COLO829 (cell line): ENCODE data around the gene RAB4B.
A peak's percentile ranks its signal among the peaks of the same experiment; 100 is the strongest.
"Not testable (repeated sequence)": the region's sequence is repeated elsewhere in the genome, so short reads cannot be mapped to it uniquely, and the experiment has no call there.

Experiments used
- DNase-seq: peaks from one replicate; pipeline ENCODE4 v3.0.0; 2012; ENCODE audit warnings: low spot score

Gene RAB4B

GRCh38 chr19:40777937-40778705 lies at the start of gene RAB4B:
Gene RAB4B (plus strand): TSS chr19:40778247. CDS start chr19:40778376, 129 bp downstream.
- DNase-seq, result peak; percentile 92

GRCh38 chr19:40730065-40730464 lies 48.0 kb upstream of the RAB4B start:
- not testable (repeated sequence) for DNase-seq

- not testable (repeated sequence) for DNase-seq
Observed at GRCh38 chr19:40732304-40732703, 45.7 kb upstream of the RAB4B start.

GRCh38 chr19:40733149-40733548 lies 44.9 kb upstream of the RAB4B start:
- DNase-seq, result no peak

GRCh38 chr19:40735013-40735771 lies 42.9 kb upstream of the RAB4B start:
- no peak for DNase-seq

GRCh38 chr19:40736661-40737060 lies 41.4 kb upstream of the RAB4B start:
- DNase-seq, result no peak

- DNase-seq, result no peak
Observed at GRCh38 chr19:40737102-40737644, 40.9 kb upstream of the RAB4B start.

- DNase-seq, result no peak
Observed at GRCh38 chr19:40739030-40739839, 38.8 kb upstream of the RAB4B start.

GRCh38 chr19:40739871-40740703 lies 38.0 kb upstream of the RAB4B start:
- no peak for DNase-seq

GRCh38 chr19:40740747-40741146 lies 37.3 kb upstream of the RAB4B start:
- no peak for DNase-seq

- DNase-seq, result no peak
Observed at GRCh38 chr19:40741527-40742390, 36.3 kb upstream of the RAB4B start.

- no peak for DNase-seq
Observed at GRCh38 chr19:40742477-40742876, 35.6 kb upstream of the RAB4B start.

- no peak for DNase-seq
Observed at GRCh38 chr19:40742886-40743285, 35.2 kb upstream of the RAB4B start.

- no peak for DNase-seq
Observed at GRCh38 chr19:40743926-40744325, 34.1 kb upstream of the RAB4B start.

- DNase-seq, result no peak
Observed at GRCh38 chr19:40744554-40745401, 33.3 kb upstream of the RAB4B start.

GRCh38 chr19:40745402-40745780 lies 32.7 kb upstream of the RAB4B start:
- DNase-seq, result no peak

- no peak for DNase-seq
Observed at GRCh38 chr19:40747536-40747935, 30.5 kb upstream of the RAB4B start.

GRCh38 chr19:40750058-40750873 lies 27.8 kb upstream of the RAB4B start, which contains the start of gene ACTMAP:
Gene ACTMAP (minus strand): TSS chr19:40750477. CDS start chr19:40749803, 674 bp downstream.
- peak; percentile 100 for DNase-seq
